Measurements from ENCODE around the gene DUSP1.

Gene DUSP1

GRCh38 chr5:172779691-172780341 is 8.8 kb upstream of the DUSP1 start:
- DNase-seq (ENCODE audit: low read depth in 2 of 2), result no peak

- no peak for DNase-seq (ENCODE audit: low read depth in 2 of 2)
These were observed 7.2 kb upstream of the DUSP1 start for GRCh38 chr5:172777881-172778814.

GRCh38 chr5:172776235-172776594 is 5.2 kb upstream of the DUSP1 start:
- no peak for DNase-seq (ENCODE audit: low read depth in 2 of 2)

- DNase-seq (ENCODE audit: low read depth in 2 of 2), result no peak
These were observed 4.6 kb upstream of the DUSP1 start for GRCh38 chr5:172775326-172776234.

GRCh38 chr5:172774561-172775315 is 3.7 kb upstream of the DUSP1 start:
- no peak for DNase-seq (ENCODE audit: low read depth in 2 of 2)

GRCh38 chr5:172773481-172774469 is 2.8 kb upstream of the DUSP1 start:
- DNase-seq (ENCODE audit: low read depth in 2 of 2), result no peak

GRCh38 chr5:172772112-172772906 is 1.3 kb upstream of the DUSP1 start:
- DNase-seq (ENCODE audit: low read depth in 2 of 2), result peak; percentile 53 to 62

GRCh38 chr5:172771439-172772111 is 580 bp upstream of the DUSP1 start:
- no peak for DNase-seq (ENCODE audit: low read depth in 2 of 2)

- no peak for DNase-seq (ENCODE audit: low read depth in 2 of 2)
These were observed 671 bp downstream of the DUSP1 start for GRCh38 chr5:172770374-172770674.

GRCh38 chr5:172769616-172770373 is 1.2 kb downstream of the DUSP1 start:
- no peak for DNase-seq (ENCODE audit: low read depth in 2 of 2)

GRCh38 chr5:172769342-172769615 is 1.7 kb downstream of the DUSP1 start:
- DNase-seq (ENCODE audit: low read depth in 2 of 2), result no peak

- DNase-seq (ENCODE audit: low read depth in 2 of 2), result no peak
These were observed 2.2 kb downstream of the DUSP1 start for GRCh38 chr5:172768573-172769341.

- DNase-seq (ENCODE audit: low read depth in 2 of 2), result no peak
These were observed 2.9 kb downstream of the DUSP1 start for GRCh38 chr5:172768098-172768572.

- DNase-seq (ENCODE audit: low read depth in 2 of 2), result no peak
These were observed 4.5 kb downstream of the DUSP1 start for GRCh38 chr5:172766287-172767108.

- no peak for DNase-seq (ENCODE audit: low read depth in 2 of 2)
These were observed 5.2 kb downstream of the DUSP1 start for GRCh38 chr5:172765766-172766286.

All from stimulated activated CD8-positive, alpha-beta memory T cell treated with anti-CD3 and anti-CD28 coated beads, Interleukin-2, amount 100 ng/mL, for 48 hours (primary cell).